Fibroblast of the aortic adventitia (primary cell): ENCODE data around the gene PALM3. TPM values are rescaled to one million over a fixed set of nuclear protein-coding genes. Genes with fewer than 3 reads are reported as not detected.

Source experiments
- DNase-seq: peaks from one replicate; pipeline ENCODE4 v3.0.0-alpha.2; 2010; ENCODE audit warnings: low read depth
- H3K4me3 ChIP-seq: 2 replicates; pipeline ENCODE4 v1.5.1; 2011; ENCODE audit warnings: low read depth, mild to moderate bottlenecking, control low read depth, low read length, moderate library complexity
- total RNA-seq: library from RNA; depleted of rRNA; stranded (reverse); fragments of >200 nt; gene quantifications from 2 replicates; pipeline ENCODE4 v1.2.3, GENCODE V29; 2012; ENCODE audit warnings: low replicate concordance
- TF ChIP-seq, protein P1 (sequence below): IDR thresholded peaks from 2 replicates; pipeline ENCODE4 v1.5.1; 2011; ENCODE audit warnings: mild to moderate bottlenecking, low read length, control low read depth, inconsistent platforms; ENCODE audit not compliant: insufficient read depth

PALM3 gene, protein sequence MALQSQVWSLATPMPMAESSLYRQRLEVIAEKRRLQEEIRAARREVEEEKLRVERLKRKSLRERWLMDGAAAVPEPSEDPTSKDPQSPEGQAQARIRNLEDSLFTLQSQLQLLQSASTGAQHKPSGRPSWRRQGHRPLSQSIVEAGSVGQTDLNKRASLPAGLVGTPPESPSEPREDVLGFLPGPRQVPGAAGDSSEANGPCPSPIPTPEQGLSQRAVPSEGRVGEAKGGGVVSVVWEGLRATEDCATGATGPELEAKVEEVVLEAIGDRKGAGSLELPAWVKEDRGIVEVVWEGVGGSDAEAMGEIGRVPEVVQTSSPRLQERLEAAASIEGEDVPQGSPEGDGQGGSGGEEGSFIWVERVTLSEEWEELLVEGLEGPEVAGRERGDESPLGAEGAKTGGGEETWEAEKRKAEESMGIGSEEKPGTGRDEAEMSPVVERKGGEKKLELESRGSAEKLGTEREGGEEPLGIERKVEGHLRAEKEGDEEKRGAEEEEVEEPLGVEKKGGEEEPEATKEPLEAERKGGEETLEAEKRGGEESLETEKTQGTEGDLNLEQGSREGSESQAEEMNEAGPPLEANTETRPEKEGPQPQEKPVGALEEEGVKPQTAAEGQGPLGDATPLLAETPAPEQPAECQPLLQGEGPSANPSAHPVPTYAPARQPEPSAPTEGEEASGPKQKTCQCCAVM
- 0.16 TPM in 1 of 2 replicates, not detected in the other for total RNA-seq

DNA sequence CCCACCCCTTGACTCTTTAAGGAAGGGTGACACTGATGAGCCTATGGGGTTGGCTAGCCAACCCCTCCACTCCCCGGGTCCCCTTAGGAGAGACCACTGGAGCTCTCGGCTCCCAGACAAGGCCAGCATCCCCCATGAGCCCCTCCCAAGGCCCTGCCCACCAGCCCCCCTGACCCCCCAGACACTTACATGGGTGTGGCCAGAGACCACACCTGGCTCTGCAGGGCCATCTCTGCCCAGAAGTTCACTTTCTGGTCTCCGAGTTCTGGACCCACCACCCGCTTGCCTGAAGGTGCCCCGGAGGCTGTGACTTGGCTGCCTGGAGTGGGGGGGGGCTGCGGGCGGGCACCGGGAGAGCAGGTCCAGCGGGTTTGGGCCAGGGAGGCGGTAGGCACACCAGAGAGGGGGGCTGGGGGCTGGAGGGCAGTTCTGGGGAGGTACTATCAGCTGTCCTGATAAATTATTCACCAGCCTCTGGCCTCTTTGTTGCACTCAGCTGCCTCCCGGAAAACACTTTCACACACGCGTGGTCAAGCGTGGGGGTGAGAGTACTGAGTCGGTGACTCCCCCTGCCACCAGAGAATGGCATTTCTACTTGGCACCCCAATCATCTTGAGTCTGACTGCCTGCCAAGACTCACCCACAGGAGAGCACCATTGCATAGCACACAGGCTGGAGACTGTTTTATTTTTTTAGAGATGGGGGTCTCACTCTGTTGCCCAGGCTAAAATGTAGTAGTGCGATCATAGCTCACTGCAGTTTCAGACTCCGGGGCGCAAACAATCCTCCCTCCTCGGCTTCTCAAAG lies at the start of gene PALM3:
Gene PALM3, minus strand, starts transcription at position 326 of the 807 bp plus-strand sequence. Its CDS starts 96 bp downstream, at position 230.
- H3K4me3 ChIP-seq, result no peak within 1 kb of the TSS
- TF ChIP-seq, protein P1, sequence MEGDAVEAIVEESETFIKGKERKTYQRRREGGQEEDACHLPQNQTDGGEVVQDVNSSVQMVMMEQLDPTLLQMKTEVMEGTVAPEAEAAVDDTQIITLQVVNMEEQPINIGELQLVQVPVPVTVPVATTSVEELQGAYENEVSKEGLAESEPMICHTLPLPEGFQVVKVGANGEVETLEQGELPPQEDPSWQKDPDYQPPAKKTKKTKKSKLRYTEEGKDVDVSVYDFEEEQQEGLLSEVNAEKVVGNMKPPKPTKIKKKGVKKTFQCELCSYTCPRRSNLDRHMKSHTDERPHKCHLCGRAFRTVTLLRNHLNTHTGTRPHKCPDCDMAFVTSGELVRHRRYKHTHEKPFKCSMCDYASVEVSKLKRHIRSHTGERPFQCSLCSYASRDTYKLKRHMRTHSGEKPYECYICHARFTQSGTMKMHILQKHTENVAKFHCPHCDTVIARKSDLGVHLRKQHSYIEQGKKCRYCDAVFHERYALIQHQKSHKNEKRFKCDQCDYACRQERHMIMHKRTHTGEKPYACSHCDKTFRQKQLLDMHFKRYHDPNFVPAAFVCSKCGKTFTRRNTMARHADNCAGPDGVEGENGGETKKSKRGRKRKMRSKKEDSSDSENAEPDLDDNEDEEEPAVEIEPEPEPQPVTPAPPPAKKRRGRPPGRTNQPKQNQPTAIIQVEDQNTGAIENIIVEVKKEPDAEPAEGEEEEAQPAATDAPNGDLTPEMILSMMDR, result no peak
- DNase-seq, result no peak

GRCh38 chr19:14111486-14111885 lies 49.6 kb upstream of the PALM3 start:
- DNase-seq, result no peak
- H3K4me3 ChIP-seq, result no peak overlapping the region
- TF ChIP-seq, protein P1, result no peak

GRCh38 chr19:14110650-14111049 lies 48.8 kb upstream of the PALM3 start:
- TF ChIP-seq, protein P1, result no peak
- no peak for DNase-seq
- H3K4me3 ChIP-seq, result no peak overlapping the region

GRCh38 chr19:14107581-14108461 lies 45.9 kb upstream of the PALM3 start:
- H3K4me3 ChIP-seq, result no peak overlapping the region
- TF ChIP-seq, protein P1, result no peak
- DNase-seq, result peak; percentile 69

DNA sequence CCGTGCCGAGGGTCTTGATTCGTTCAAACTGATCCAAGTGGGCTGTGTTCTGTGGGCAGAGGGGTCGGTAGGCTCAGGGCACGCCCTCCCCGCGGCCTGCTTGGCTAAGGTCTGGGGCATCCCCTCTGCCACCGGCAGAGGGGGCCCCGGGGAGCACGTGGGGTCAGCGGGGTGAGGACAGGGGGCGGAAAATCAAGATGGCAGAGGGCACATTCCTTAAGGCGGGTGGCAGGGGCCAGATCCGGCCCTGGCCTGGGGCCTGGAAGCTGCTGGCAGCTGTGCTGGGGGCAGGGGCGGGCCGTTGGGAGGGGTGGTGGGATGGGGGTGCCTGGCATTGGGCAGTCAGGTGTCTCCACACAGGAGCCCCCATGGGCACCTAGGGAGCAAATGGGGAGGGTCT lies 45.0 kb upstream of the PALM3 start:
- DNase-seq, result no peak

More for the DNA sequence above, 45.0 kb upstream of the PALM3 start:
- TF ChIP-seq, protein P1, result no peak
- H3K4me3 ChIP-seq, result no peak overlapping the region
